ENCODE results near the gene DLG4.

DLG4 gene

DNA sequence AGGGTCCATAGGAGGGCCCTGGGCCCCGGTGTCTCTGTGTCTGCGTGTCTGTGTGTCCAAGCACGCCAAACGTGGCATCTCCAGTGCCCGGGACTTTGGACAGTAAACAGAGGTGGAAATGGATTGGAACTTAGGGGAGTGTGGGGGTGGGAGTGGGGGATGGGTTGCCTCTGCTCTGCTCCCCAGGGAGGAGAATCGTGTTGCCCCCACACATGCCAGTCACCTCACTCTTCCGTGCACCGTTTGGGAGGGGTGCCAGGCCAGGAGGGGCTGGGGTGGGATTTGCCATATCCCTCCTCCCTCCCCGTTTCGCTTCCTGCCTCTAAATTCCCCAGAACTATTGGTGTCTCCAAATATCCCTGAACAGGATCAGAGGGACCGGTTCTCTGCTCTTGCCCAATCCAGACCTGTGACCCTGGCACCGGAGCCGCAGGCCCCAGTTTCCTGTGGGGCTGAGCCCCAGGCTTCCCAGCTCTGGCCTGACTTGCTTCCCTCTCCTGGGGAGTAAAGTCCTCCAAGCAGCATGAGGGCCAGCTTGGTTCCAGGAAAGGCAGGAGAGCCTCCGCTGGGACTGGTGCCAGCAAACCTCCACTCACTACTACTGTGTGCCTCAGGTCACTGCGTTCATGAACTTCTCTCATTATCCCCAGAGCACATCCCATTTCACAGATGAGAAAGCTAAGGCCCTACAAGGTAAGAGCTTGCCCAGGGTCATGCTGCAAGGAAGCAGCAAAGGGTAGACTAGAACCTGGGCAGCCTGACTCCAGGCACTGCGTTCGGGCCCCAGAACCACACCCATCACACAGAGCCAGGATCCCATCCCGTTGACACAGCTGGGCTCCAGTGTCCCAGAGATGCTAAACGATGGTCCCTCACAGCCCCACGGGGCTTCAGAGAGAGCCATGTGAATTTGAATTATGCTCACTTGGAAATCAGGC, 40.0 kb downstream of the DLG4 start, which contains the start of gene ASGR1:
Gene ASGR1 (minus strand): TSS at position 54 of the 938 bp plus-strand sequence. CDS start 807 bp downstream, outside the sequence.
- Histone ChIP-seq H3K4me1 (ENCODE audit: insufficient read depth, low read length, severe bottlenecking) (peaks cover 4% of the 10 kb centered on the region), H3K27ac (ENCODE audit: low read depth, low read length, poor library complexity, severe bottlenecking) (no peak within 1 kb of the TSS), H3K9me2 (ENCODE audit: low read depth, low read length) (no peaks in the 10 kb centered on the region), H3K4me2 (ENCODE audit: low read length) (no peak within 1 kb of the TSS), H3K79me2 (ENCODE audit: insufficient read depth, low read length) (no peaks in the 10 kb centered on the region), H3K27me3 (ENCODE audit: insufficient read depth, low read length) (no peaks in the 10 kb centered on the region; the same call in 1 of the 2 replicates), H3K9ac (ENCODE audit: low read length) (no peak within 1 kb of the TSS), H4K20me1 (ENCODE audit: insufficient read depth, low read length) (no peaks in the 10 kb centered on the region), H3K36me3 (ENCODE audit: insufficient read depth, low read length) (no peaks in the 10 kb centered on the region), H3K4me3 (ENCODE audit: low read depth, low read length, poor library complexity, severe bottlenecking) (no peak within 1 kb of the TSS), H3F3A (ENCODE audit: insufficient read depth, low read length) (no peaks in the 10 kb centered on the region), H3K9me3 (ENCODE audit: low read length) (no peaks in the 10 kb centered on the region; the same call in 1 of the 2 replicates), H2AFZ (ENCODE audit: low read length) (no peak within 1 kb of the TSS)
- TF ChIP-seq EZH2 (IDR thresholded peaks at IDR 0.05; ENCODE audit: borderline replicate concordance, low read length): no peak

DNA sequence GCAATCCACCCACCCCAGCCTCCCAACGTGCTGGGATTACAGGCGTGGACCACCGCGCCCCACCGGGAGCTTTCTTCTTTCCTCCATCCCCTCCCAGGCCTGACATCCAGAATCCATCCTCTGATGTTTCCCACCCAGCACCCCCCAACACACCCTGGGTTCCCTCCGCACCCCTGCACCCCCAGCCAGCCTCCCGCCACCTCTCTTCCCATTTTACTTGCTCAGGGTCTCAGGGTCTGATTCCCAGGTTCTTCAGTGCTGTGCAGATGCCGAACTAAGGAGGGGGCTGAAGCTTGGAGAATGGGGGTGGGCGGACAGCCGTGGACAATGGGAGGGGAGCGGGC, 40.7 kb downstream of the DLG4 start:
- no peak overlapping the region for H3K27ac ChIP-seq (ENCODE audit: low read depth, low read length, poor library complexity, severe bottlenecking)
- H3K4me3 ChIP-seq (ENCODE audit: low read depth, low read length, poor library complexity, severe bottlenecking): no peak overlapping the region
- H4K20me1 ChIP-seq (ENCODE audit: insufficient read depth, low read length): no peaks in the 10 kb centered on the region
- no peak overlapping the region for H3K9ac ChIP-seq (ENCODE audit: low read length)
- no peaks in the 10 kb centered on the region for H3K36me3 ChIP-seq (ENCODE audit: insufficient read depth, low read length)
- peaks cover 4% of the 10 kb centered on the region for H3K4me1 ChIP-seq (ENCODE audit: insufficient read depth, low read length, severe bottlenecking)
- no peak overlapping the region for H2AFZ ChIP-seq (ENCODE audit: low read length)
- no peaks in the 10 kb centered on the region; the same call in 1 of the 2 replicates for H3K9me3 ChIP-seq (ENCODE audit: low read length)
- H3K27me3 ChIP-seq (ENCODE audit: insufficient read depth, low read length): no peaks in the 10 kb centered on the region; the same call in 1 of the 2 replicates
- no peaks in the 10 kb centered on the region for H3F3A ChIP-seq (ENCODE audit: insufficient read depth, low read length)
- no peak overlapping the region for H3K4me2 ChIP-seq (ENCODE audit: low read length)
- no peak for TF ChIP-seq EZH2 (IDR thresholded peaks at IDR 0.05; ENCODE audit: borderline replicate concordance, low read length)
- TF ChIP-seq, protein P1, sequence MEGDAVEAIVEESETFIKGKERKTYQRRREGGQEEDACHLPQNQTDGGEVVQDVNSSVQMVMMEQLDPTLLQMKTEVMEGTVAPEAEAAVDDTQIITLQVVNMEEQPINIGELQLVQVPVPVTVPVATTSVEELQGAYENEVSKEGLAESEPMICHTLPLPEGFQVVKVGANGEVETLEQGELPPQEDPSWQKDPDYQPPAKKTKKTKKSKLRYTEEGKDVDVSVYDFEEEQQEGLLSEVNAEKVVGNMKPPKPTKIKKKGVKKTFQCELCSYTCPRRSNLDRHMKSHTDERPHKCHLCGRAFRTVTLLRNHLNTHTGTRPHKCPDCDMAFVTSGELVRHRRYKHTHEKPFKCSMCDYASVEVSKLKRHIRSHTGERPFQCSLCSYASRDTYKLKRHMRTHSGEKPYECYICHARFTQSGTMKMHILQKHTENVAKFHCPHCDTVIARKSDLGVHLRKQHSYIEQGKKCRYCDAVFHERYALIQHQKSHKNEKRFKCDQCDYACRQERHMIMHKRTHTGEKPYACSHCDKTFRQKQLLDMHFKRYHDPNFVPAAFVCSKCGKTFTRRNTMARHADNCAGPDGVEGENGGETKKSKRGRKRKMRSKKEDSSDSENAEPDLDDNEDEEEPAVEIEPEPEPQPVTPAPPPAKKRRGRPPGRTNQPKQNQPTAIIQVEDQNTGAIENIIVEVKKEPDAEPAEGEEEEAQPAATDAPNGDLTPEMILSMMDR (IDR thresholded peaks at IDR 0.05; ENCODE audit: low read length): no peak
- H3K9me2 ChIP-seq (ENCODE audit: low read depth, low read length): no peaks in the 10 kb centered on the region
- H3K79me2 ChIP-seq (ENCODE audit: insufficient read depth, low read length): no peaks in the 10 kb centered on the region

DNA sequence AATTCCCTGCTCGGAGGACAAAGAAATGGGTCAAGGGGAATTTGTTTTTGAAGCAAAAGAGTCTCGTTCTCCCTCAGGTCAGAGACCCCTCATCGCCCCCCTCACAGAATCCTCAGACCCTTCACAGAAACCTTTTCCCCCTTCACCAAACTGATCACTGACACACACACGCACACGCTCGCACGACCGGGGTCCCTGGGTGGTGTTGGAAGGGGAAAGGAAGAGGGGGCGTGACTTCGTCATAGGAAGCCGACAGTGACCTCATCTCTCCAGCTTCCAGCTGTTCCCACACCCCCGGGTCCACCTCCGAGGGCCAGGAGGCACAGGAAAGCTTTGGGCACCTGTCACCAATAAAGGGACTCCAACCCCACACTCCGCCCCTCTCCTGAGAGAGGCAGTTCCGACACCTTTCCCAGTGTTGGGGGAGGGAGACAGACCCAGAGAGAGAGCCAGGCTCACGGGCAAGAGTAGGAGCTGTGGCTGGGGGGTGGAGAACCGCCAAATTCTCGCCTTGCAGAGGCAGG, 41.6 kb downstream of the DLG4 start:
- Histone ChIP-seq H3K36me3 (ENCODE audit: insufficient read depth, low read length) (no peaks in the 10 kb centered on the region), H2AFZ (ENCODE audit: low read length) (no peak overlapping the region), H3K9ac (ENCODE audit: low read length) (no peak overlapping the region), H3K27me3 (ENCODE audit: insufficient read depth, low read length) (no peaks in the 10 kb centered on the region; the same call in 1 of the 2 replicates), H3K79me2 (ENCODE audit: insufficient read depth, low read length) (no peaks in the 10 kb centered on the region), H3F3A (ENCODE audit: insufficient read depth, low read length) (no peaks in the 10 kb centered on the region), H3K27ac (ENCODE audit: low read depth, low read length, poor library complexity, severe bottlenecking) (no peak overlapping the region), H3K4me1 (ENCODE audit: insufficient read depth, low read length, severe bottlenecking) (peaks cover 4% of the 10 kb centered on the region), H4K20me1 (ENCODE audit: insufficient read depth, low read length) (no peaks in the 10 kb centered on the region), H3K4me3 (ENCODE audit: low read depth, low read length, poor library complexity, severe bottlenecking) (no peak overlapping the region), H3K4me2 (ENCODE audit: low read length) (no peak overlapping the region), H3K9me2 (ENCODE audit: low read depth, low read length) (no peaks in the 10 kb centered on the region), H3K9me3 (ENCODE audit: low read length) (no peaks in the 10 kb centered on the region; the same call in 1 of the 2 replicates)
- TF ChIP-seq, protein P1 (IDR thresholded peaks at IDR 0.05; ENCODE audit: low read length): no peak
- no peak for TF ChIP-seq EZH2 (IDR thresholded peaks at IDR 0.05; ENCODE audit: borderline replicate concordance, low read length)

Measured in OCI-LY1 (cell line).